ENCODE data around the gene SLC30A2.

DNA sequence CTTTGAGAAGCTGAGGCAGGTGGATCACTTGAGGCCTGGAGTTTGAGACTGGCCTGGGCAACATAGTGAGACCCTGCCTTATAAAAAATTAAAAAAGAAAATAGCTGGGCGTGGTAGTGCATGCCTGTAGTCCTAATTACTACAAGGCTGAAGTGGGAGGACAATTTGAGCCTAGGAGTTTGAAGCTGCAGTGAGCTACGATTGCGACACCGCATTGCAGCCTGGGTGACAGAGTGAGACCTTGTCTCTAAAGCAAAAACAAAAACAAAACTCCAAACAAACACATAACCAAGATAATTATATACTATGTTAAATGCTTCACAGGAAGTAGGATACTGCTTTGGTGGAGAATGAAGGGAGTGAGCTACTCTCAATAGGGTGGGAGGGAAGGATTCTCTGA is 42.7 kb downstream of the SLC30A2 start:
- TF ChIP-seq SREBF2 (IDR thresholded peaks at IDR 0.05) (no peak), CTCF (IDR thresholded peaks at IDR 0.05) (no peak), POLR2A (IDR thresholded peaks at IDR 0.05; ENCODE audit: low read length) (no peak), USF2 (IDR thresholded peaks at IDR 0.05) (no peak), MYC (IDR thresholded peaks at IDR 0.05; ENCODE audit: borderline replicate concordance, low read length) (no peak), EP300 (IDR thresholded peaks at IDR 0.05) (no peak), ELK1 (IDR thresholded peaks at IDR 0.05; ENCODE audit: low read depth, low read length) (no peak), FOSL2 (IDR thresholded peaks at IDR 0.05) (no peak), FOSL2 (CRISPR knock-in tag; IDR thresholded peaks at IDR 0.05) (no peak), BHLHE40 (IDR thresholded peaks at IDR 0.05; ENCODE audit: low read depth, low read length) (no peak), HDAC2 (IDR thresholded peaks at IDR 0.05) (no peak), JUNB (IDR thresholded peaks at IDR 0.05) (no peak), RAD21 (conservative IDR thresholded peaks at IDR 0.05 in 1 of 2, IDR thresholded peaks at IDR 0.05 in 1 of 2) (no peak), REST (IDR thresholded peaks at IDR 0.05) (no peak)
- TF ChIP-seq, protein P1, sequence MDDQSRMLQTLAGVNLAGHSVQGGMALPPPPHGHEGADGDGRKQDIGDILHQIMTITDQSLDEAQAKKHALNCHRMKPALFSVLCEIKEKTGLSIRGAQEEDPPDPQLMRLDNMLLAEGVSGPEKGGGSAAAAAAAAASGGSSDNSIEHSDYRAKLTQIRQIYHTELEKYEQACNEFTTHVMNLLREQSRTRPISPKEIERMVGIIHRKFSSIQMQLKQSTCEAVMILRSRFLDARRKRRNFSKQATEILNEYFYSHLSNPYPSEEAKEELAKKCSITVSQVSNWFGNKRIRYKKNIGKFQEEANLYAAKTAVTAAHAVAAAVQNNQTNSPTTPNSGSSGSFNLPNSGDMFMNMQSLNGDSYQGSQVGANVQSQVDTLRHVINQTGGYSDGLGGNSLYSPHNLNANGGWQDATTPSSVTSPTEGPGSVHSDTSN (IDR thresholded peaks at IDR 0.05): no peak
